Glomerular endothelial cell (primary cell): ENCODE results near the gene CRYBB1. TPM values are rescaled to one million over a fixed set of nuclear protein-coding genes. Genes with fewer than 3 reads are reported as not detected.
"Not testable (repeated sequence)": the region's sequence is repeated elsewhere in the genome, so short reads cannot be mapped to it uniquely, and the experiment has no call there.

ENCODE experiments used
- DNase-seq: peaks from one replicate; pipeline ENCODE4 v3.0.0-alpha.2; 2011; ENCODE audit warnings: low read depth, low spot score; ENCODE audit errors: extremely low read depth
- total RNA-seq: library from RNA; depleted of rRNA; stranded (reverse); fragments of >200 nt; gene quantifications from 2 replicates; pipeline ENCODE4 v1.2.3, GENCODE V29; 2015

The CRYBB1 gene
- total RNA-seq, 1 donor from 2014 or later: not detected

GRCh38 chr22:26642465-26643417 is 24.9 kb upstream of the CRYBB1 start:
- no peak for DNase-seq

- DNase-seq: no peak
These were observed 18.5 kb upstream of the CRYBB1 start for GRCh38 chr22:26636296-26636695.

- no peak for DNase-seq
These were observed 17.3 kb upstream of the CRYBB1 start for GRCh38 chr22:26635117-26635516.

GRCh38 chr22:26634189-26634588 is 16.4 kb upstream of the CRYBB1 start:
- no peak for DNase-seq

GRCh38 chr22:26632422-26633155 is 14.8 kb upstream of the CRYBB1 start:
- DNase-seq: no peak

- no peak for DNase-seq
These were observed 13.5 kb upstream of the CRYBB1 start for GRCh38 chr22:26631282-26631681.

GRCh38 chr22:26629988-26630761 is 12.3 kb upstream of the CRYBB1 start:
- no peak for DNase-seq

GRCh38 chr22:26624803-26625202 is 7.0 kb upstream of the CRYBB1 start:
- DNase-seq: no peak

GRCh38 chr22:26623984-26624383 is 6.2 kb upstream of the CRYBB1 start:
- no peak for DNase-seq

- no peak for DNase-seq
These were observed 3.8 kb upstream of the CRYBB1 start, which contains the start of gene CRYBA4 for GRCh38 chr22:26621663-26622062. TSS of gene CRYBA4 (plus strand) at chr22:26621963. CDS start at chr22:26622597, 634 bp downstream.

GRCh38 chr22:26620197-26620596 is 2.4 kb upstream of the CRYBB1 start:
- DNase-seq: no peak

GRCh38 chr22:26619510-26619909 is 1.7 kb upstream of the CRYBB1 start:
- DNase-seq: no peak

GRCh38 chr22:26618455-26618854 is 628 bp upstream of the CRYBB1 start:
- DNase-seq: no peak

- DNase-seq: no peak
These were observed 1.2 kb downstream of the CRYBB1 start for GRCh38 chr22:26616650-26617049.

GRCh38 chr22:26615830-26616435 is 1.9 kb downstream of the CRYBB1 start:
- no peak for DNase-seq

- no peak for DNase-seq
These were observed 2.7 kb downstream of the CRYBB1 start for GRCh38 chr22:26615149-26615548.

- no peak for DNase-seq
These were observed 3.5 kb downstream of the CRYBB1 start for GRCh38 chr22:26614322-26614721.

GRCh38 chr22:26613753-26614152 is 4.1 kb downstream of the CRYBB1 start:
- DNase-seq: not testable (repeated sequence)

GRCh38 chr22:26612652-26613051 is 5.2 kb downstream of the CRYBB1 start:
- DNase-seq: no peak

GRCh38 chr22:26610996-26611395 is 6.8 kb downstream of the CRYBB1 start:
- DNase-seq: no peak
